ENCODE measurements around the gene CORIN.

CORIN gene

DNA sequence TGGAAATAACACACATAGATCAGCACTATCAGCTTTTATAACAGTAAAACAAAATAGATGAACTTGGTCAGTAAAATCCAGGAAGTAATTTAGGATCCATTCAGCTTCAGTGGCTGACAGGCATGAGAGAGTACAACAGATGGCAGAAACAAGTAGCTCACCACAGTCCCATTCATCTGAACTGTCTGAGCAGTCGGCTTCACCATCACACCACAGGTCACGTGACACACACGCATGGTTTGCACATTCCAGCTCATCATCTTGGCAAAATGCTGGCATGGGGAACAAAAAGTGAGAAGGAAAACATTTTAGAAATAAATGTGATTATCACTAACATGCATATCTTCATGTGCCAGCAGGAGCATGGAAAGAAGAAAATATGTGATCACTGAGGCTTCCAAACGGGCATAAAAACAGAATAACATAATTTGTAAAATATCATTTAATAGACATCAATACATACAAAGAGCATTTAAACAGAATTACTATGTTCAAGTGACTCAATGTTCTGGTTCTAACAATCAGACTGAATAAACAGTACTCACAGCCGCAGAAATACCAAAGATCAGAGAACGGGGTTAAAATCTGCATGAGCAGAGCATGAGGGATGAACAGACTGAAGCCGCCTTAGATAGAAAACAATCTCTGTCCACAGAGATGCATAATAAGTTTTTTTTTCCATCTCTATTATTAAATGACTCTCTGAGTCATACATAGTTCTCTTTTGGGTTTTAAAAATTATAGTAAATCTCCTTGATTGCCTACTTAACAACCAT lies 194.7 kb downstream of the CORIN start:
- Histone ChIP-seq H3K4me3 (ENCODE audit: severe bottlenecking) (no peak overlapping the region), H3K27me3 (ENCODE audit: insufficient read depth, poor library complexity, severe bottlenecking) (no peaks in the 10 kb centered on the region), H3K9me3 (ENCODE audit: severe bottlenecking) (no peaks in the 10 kb centered on the region), H3K36me3 (ENCODE audit: low read depth) (no peaks in the 10 kb centered on the region), H3K27ac (ENCODE audit: poor library complexity, severe bottlenecking) (no peak overlapping the region), H3K4me1 (ENCODE audit: insufficient read depth, poor library complexity, severe bottlenecking) (no peaks in the 10 kb centered on the region)
- DNase-seq (ENCODE audit: low spot score) (no peak), ATAC-seq (ENCODE audit: low read depth) (no peak)
- TF ChIP-seq, protein P1, sequence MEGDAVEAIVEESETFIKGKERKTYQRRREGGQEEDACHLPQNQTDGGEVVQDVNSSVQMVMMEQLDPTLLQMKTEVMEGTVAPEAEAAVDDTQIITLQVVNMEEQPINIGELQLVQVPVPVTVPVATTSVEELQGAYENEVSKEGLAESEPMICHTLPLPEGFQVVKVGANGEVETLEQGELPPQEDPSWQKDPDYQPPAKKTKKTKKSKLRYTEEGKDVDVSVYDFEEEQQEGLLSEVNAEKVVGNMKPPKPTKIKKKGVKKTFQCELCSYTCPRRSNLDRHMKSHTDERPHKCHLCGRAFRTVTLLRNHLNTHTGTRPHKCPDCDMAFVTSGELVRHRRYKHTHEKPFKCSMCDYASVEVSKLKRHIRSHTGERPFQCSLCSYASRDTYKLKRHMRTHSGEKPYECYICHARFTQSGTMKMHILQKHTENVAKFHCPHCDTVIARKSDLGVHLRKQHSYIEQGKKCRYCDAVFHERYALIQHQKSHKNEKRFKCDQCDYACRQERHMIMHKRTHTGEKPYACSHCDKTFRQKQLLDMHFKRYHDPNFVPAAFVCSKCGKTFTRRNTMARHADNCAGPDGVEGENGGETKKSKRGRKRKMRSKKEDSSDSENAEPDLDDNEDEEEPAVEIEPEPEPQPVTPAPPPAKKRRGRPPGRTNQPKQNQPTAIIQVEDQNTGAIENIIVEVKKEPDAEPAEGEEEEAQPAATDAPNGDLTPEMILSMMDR (IDR thresholded peaks at IDR 0.05; ENCODE audit: poor library complexity, severe bottlenecking): no peak

DNA sequence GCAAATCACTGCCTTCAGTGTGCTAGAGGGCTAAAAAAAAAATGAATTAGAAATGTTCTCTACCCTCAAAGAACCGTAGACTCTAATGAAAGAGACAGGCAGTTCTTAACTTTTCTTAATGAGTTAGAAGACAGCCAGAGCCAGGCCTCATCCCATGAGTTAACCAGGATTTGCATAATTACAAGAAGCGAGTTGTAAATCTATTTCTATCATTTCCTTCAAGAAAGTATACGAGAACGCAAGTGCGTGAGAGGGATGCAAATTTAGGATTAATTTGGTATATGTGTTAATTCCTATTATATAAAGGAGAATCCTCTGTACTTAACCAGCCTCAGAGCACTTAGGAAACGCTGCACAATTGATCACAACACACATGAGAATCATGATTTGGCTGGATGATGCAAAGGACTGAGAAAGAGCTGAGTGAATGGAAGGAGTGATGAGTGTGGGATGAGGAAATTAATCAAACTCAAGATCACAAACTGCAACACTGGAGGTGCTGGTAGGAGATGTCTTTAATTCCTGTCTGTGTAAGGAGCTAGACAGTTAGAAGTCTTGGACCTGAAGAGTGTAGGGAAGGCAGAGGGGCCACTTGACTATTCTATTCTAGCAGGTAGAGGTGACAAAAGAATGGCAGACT lies 195.6 kb downstream of the CORIN start:
- Histone ChIP-seq H3K36me3 (ENCODE audit: low read depth) (no peaks in the 10 kb centered on the region), H3K9me3 (ENCODE audit: severe bottlenecking) (no peaks in the 10 kb centered on the region), H3K4me3 (ENCODE audit: severe bottlenecking) (no peak overlapping the region), H3K27ac (ENCODE audit: poor library complexity, severe bottlenecking) (no peak overlapping the region), H3K27me3 (ENCODE audit: insufficient read depth, poor library complexity, severe bottlenecking) (no peaks in the 10 kb centered on the region), H3K4me1 (ENCODE audit: insufficient read depth, poor library complexity, severe bottlenecking) (no peaks in the 10 kb centered on the region)
- TF ChIP-seq, protein P1 (IDR thresholded peaks at IDR 0.05; ENCODE audit: poor library complexity, severe bottlenecking): no peak
- ATAC-seq (ENCODE audit: low read depth) (no peak), DNase-seq (ENCODE audit: low spot score) (no peak)

- DNase-seq (ENCODE audit: low spot score) (no peak), ATAC-seq (ENCODE audit: low read depth) (no peak)
- no peak overlapping the region for H3K4me3 ChIP-seq (ENCODE audit: severe bottlenecking)
- no peaks in the 10 kb centered on the region for H3K4me1 ChIP-seq (ENCODE audit: insufficient read depth, poor library complexity, severe bottlenecking)
- no peaks in the 10 kb centered on the region for H3K9me3 ChIP-seq (ENCODE audit: severe bottlenecking)
- no peak overlapping the region for H3K27ac ChIP-seq (ENCODE audit: poor library complexity, severe bottlenecking)
- H3K36me3 ChIP-seq (ENCODE audit: low read depth): no peaks in the 10 kb centered on the region
- H3K27me3 ChIP-seq (ENCODE audit: insufficient read depth, poor library complexity, severe bottlenecking): no peaks in the 10 kb centered on the region
- TF ChIP-seq, protein P1 (IDR thresholded peaks at IDR 0.05; ENCODE audit: poor library complexity, severe bottlenecking): no peak
Observed at GRCh38 chr4:47641755-47642154, 196.1 kb downstream of the CORIN start.

DNA sequence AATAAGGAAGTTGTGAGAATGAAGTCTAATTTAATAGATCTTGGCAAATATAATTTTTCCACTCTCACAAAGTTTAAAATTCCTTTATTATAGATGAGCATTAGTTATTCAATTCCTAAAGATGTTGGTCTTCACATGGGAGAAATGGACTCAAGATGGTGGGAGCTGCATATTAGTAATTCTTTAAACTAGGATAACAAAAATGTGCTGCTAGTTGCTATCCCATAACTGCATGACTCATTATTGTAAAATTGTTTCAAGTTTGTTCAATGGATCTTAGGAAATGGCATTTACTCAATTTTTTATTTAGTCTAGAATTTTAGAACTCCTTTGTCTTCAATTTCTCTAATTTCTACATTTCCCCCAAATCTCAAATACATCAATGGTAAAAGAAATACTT lies 197.0 kb downstream of the CORIN start:
- Histone ChIP-seq H3K27ac (ENCODE audit: poor library complexity, severe bottlenecking) (no peak overlapping the region), H3K9me3 (ENCODE audit: severe bottlenecking) (no peaks in the 10 kb centered on the region), H3K4me1 (ENCODE audit: insufficient read depth, poor library complexity, severe bottlenecking) (no peaks in the 10 kb centered on the region), H3K36me3 (ENCODE audit: low read depth) (no peaks in the 10 kb centered on the region), H3K4me3 (ENCODE audit: severe bottlenecking) (no peak overlapping the region), H3K27me3 (ENCODE audit: insufficient read depth, poor library complexity, severe bottlenecking) (no peaks in the 10 kb centered on the region)
- TF ChIP-seq, protein P1 (IDR thresholded peaks at IDR 0.05; ENCODE audit: poor library complexity, severe bottlenecking): no peak
- no peak for DNase-seq (ENCODE audit: low spot score)
- ATAC-seq (ENCODE audit: low read depth): no peak

- DNase-seq (ENCODE audit: low spot score) (no peak), ATAC-seq (ENCODE audit: low read depth) (no peak)
- no peaks in the 10 kb centered on the region for H3K9me3 ChIP-seq (ENCODE audit: severe bottlenecking)
- TF ChIP-seq, protein P1 (IDR thresholded peaks at IDR 0.05; ENCODE audit: poor library complexity, severe bottlenecking): no peak
- H3K27me3 ChIP-seq (ENCODE audit: insufficient read depth, poor library complexity, severe bottlenecking): no peaks in the 10 kb centered on the region
- no peak overlapping the region for H3K27ac ChIP-seq (ENCODE audit: poor library complexity, severe bottlenecking)
- H3K4me1 ChIP-seq (ENCODE audit: insufficient read depth, poor library complexity, severe bottlenecking): no peaks in the 10 kb centered on the region
- no peaks in the 10 kb centered on the region for H3K36me3 ChIP-seq (ENCODE audit: low read depth)
- H3K4me3 ChIP-seq (ENCODE audit: severe bottlenecking): no peak overlapping the region
Observed at GRCh38 chr4:47639531-47639930, 198.3 kb downstream of the CORIN start.

All from RWPE2 (cell line).